ENCODE results near the gene PCDH15. TPM values are rescaled to one million over a fixed set of nuclear protein-coding genes. Genes with fewer than 3 reads are reported as not detected.

PCDH15 gene
- total RNA-seq, 1 donor from 2014 or later = not detected

- Histone ChIP-seq H3K27me3 (ENCODE audit: control insufficient read depth, insufficient read depth, low read length) (no peaks in the 10 kb centered on the region), H3K4me3 (ENCODE audit: low read depth, low read length) (no peak overlapping the region), H3K36me3 (ENCODE audit: control insufficient read depth, insufficient read depth, low read length) (no peaks in the 10 kb centered on the region)
- no peak for FAIRE-seq
- TF ChIP-seq CTCF (IDR thresholded peaks at IDR 0.05; ENCODE audit: insufficient read depth, low read length, severe bottlenecking) = no peak
- no peak for DNase-seq (ENCODE audit: low read depth)
These were observed 465.7 kb downstream of the PCDH15 start for GRCh38 chr10:54335296-54335695.

- DNase-seq (ENCODE audit: low read depth) (no peak), FAIRE-seq (no peak)
- TF ChIP-seq CTCF (IDR thresholded peaks at IDR 0.05; ENCODE audit: insufficient read depth, low read length, severe bottlenecking) = no peak
- Histone ChIP-seq H3K27me3 (ENCODE audit: control insufficient read depth, insufficient read depth, low read length) (no peaks in the 10 kb centered on the region), H3K4me3 (ENCODE audit: low read depth, low read length) (no peak overlapping the region), H3K36me3 (ENCODE audit: control insufficient read depth, insufficient read depth, low read length) (no peaks in the 10 kb centered on the region)
These were observed 481.7 kb downstream of the PCDH15 start for GRCh38 chr10:54319341-54319740.

GRCh38 chr10:54318470-54318869 lies 482.6 kb downstream of the PCDH15 start:
- Histone ChIP-seq H3K27me3 (ENCODE audit: control insufficient read depth, insufficient read depth, low read length) (no peaks in the 10 kb centered on the region), H3K36me3 (ENCODE audit: control insufficient read depth, insufficient read depth, low read length) (no peaks in the 10 kb centered on the region), H3K4me3 (ENCODE audit: low read depth, low read length) (no peak overlapping the region)
- FAIRE-seq = no peak
- DNase-seq (ENCODE audit: low read depth) = no peak
- no peak for TF ChIP-seq CTCF (IDR thresholded peaks at IDR 0.05; ENCODE audit: insufficient read depth, low read length, severe bottlenecking)

GRCh38 chr10:54314430-54314829 lies 486.6 kb downstream of the PCDH15 start:
- Histone ChIP-seq H3K4me3 (ENCODE audit: low read depth, low read length) (no peak overlapping the region), H3K27me3 (ENCODE audit: control insufficient read depth, insufficient read depth, low read length) (no peaks in the 10 kb centered on the region), H3K36me3 (ENCODE audit: control insufficient read depth, insufficient read depth, low read length) (no peaks in the 10 kb centered on the region)
- no peak for FAIRE-seq
- TF ChIP-seq CTCF (IDR thresholded peaks at IDR 0.05; ENCODE audit: insufficient read depth, low read length, severe bottlenecking) = no peak
- no peak for DNase-seq (ENCODE audit: low read depth)

GRCh38 chr10:54284526-54285193 lies 516.4 kb downstream of the PCDH15 start:
- Histone ChIP-seq H3K27me3 (ENCODE audit: control insufficient read depth, insufficient read depth, low read length) (no peaks in the 10 kb centered on the region), H3K36me3 (ENCODE audit: control insufficient read depth, insufficient read depth, low read length) (no peaks in the 10 kb centered on the region), H3K4me3 (ENCODE audit: low read depth, low read length) (no peak overlapping the region)
- TF ChIP-seq CTCF (IDR thresholded peaks at IDR 0.05; ENCODE audit: insufficient read depth, low read length, severe bottlenecking) = no peak
- FAIRE-seq (no peak), DNase-seq (ENCODE audit: low read depth) (peak; percentile 29)

GRCh38 chr10:54282012-54282411 lies 519.0 kb downstream of the PCDH15 start:
- FAIRE-seq (no peak), DNase-seq (ENCODE audit: low read depth) (no peak)
- no peaks in the 10 kb centered on the region for H3K36me3 ChIP-seq (ENCODE audit: control insufficient read depth, insufficient read depth, low read length)
- no peaks in the 10 kb centered on the region for H3K27me3 ChIP-seq (ENCODE audit: control insufficient read depth, insufficient read depth, low read length)
- no peak overlapping the region for H3K4me3 ChIP-seq (ENCODE audit: low read depth, low read length)
- TF ChIP-seq CTCF (IDR thresholded peaks at IDR 0.05; ENCODE audit: insufficient read depth, low read length, severe bottlenecking) = no peak
